ENCODE results near the gene CCDC14. TPM values are rescaled to one million over a fixed set of nuclear protein-coding genes. Genes with fewer than 3 reads are reported as not detected.
"Not testable (repeated sequence)": the region's sequence is repeated elsewhere in the genome, so short reads cannot be mapped to it uniquely, and the experiment has no call there.

The CCDC14 gene
- total and polyA plus RNA-seq, 11 donors = 4.5 to 12.7 (median 7.2) TPM

DNA sequence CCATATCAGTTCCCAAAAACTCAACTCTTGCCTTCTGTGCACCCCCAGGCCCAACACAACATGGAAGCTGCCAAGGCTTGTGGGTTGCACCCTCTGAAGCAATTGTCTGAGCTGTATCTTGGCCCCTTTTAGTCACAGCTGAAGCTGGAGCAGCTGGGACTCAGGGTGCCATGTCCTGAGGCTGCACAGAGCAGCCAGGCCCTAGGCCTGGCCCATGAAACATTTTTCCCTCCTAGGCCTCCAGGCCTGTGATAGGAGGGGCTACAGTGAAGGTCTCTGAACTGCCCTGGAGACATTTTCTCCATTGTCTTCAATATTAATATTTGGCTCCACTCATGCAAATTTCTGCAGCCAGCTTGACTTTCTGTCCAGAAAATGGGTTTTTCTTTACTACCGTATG, 68.8 kb downstream of the CCDC14 start:
- TF ChIP-seq, protein P1, sequence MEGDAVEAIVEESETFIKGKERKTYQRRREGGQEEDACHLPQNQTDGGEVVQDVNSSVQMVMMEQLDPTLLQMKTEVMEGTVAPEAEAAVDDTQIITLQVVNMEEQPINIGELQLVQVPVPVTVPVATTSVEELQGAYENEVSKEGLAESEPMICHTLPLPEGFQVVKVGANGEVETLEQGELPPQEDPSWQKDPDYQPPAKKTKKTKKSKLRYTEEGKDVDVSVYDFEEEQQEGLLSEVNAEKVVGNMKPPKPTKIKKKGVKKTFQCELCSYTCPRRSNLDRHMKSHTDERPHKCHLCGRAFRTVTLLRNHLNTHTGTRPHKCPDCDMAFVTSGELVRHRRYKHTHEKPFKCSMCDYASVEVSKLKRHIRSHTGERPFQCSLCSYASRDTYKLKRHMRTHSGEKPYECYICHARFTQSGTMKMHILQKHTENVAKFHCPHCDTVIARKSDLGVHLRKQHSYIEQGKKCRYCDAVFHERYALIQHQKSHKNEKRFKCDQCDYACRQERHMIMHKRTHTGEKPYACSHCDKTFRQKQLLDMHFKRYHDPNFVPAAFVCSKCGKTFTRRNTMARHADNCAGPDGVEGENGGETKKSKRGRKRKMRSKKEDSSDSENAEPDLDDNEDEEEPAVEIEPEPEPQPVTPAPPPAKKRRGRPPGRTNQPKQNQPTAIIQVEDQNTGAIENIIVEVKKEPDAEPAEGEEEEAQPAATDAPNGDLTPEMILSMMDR (IDR thresholded peaks at IDR 0.05) = no peak
- TF ChIP-seq POLR2A (IDR thresholded peaks at IDR 0.05) = no peak
- Histone ChIP-seq H3K27me3 (no peaks in the 10 kb centered on the region), H3K36me3 (no peaks in the 10 kb centered on the region), H3K27ac (no peak overlapping the region), H3K4me3 (no peak overlapping the region), H3K4me1 (no peaks in the 10 kb centered on the region), H3K9me3 (peaks cover 0 to 16% (median 7%) of the 10 kb centered on the region in 12 donors)
- DNase-seq = no peak
- 0 to 42% (median 0%) methylated on average over 1 of the region's 1 CpG for WGBS, 4 donors
- ATAC-seq = no peak
- intact Hi-C loops (cut with DNase I) = no loop called here

DNA sequence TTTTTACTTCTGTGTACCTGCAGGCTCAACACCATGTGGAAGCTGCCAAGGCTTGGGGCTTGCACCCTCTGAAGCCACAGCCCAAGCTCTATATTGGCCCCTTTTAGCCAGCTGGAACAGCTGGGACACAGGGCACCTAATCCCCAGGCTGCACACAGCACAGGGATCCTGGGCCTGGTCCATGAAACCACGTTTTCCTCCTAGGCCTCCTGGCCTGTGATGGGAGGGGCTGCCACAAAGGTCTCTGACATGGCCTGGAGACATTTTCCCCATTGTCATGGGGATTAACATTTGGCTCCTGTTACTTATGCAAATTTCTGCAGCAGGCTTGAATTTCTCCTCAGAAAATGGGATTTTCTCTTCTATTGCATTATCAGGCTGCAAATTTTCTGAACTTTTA, 70.0 kb downstream of the CCDC14 start:
- H3K9me3 ChIP-seq = peaks cover 0 to 16% (median 7%) of the 10 kb centered on the region in 12 donors
- 21 to 63% (median 55%) methylated on average over 1 of the region's 1 CpG for WGBS, 4 donors
- intact Hi-C loops (cut with DNase I); H3K36me3 ChIP-seq; H3K4me3 ChIP-seq; DNase-seq; H3K27ac ChIP-seq; H3K4me1 ChIP-seq; ATAC-seq; H3K27me3 ChIP-seq: not testable (repeated sequence)

DNA sequence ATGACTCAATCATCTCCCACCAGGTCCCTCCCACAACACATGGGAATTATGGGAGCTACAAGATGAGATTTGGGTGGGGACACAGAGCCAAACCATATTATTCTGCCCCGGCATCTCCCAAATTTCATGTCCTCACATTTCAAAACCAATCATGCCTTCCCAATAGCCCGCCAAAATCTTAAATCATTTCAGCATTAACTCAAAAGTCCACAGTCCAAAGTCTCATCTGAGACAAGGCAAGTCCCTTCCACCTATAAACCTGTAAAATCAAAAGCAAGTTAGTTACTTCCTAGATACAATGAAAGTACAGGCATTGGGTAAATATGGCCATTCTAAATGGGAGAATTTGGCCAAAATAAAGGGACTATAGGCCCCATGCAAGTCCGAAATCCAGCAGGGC, 70.9 kb downstream of the CCDC14 start:
- H3K36me3 ChIP-seq; intact Hi-C loops (cut with DNase I); H3K27ac ChIP-seq; H3K4me1 ChIP-seq; DNase-seq; ATAC-seq; H3K4me3 ChIP-seq: not testable (repeated sequence)
- 93 to 100% (median 95%) methylated on average over 3 of the region's 3 CpGs for WGBS, 4 donors
- Histone ChIP-seq H3K9me3 (peaks cover 0 to 16% (median 7%) of the 10 kb centered on the region in 12 donors), H3K27me3 (peaks cover 0 to 16% (median 0%) of the 10 kb centered on the region in 9 donors)

DNA sequence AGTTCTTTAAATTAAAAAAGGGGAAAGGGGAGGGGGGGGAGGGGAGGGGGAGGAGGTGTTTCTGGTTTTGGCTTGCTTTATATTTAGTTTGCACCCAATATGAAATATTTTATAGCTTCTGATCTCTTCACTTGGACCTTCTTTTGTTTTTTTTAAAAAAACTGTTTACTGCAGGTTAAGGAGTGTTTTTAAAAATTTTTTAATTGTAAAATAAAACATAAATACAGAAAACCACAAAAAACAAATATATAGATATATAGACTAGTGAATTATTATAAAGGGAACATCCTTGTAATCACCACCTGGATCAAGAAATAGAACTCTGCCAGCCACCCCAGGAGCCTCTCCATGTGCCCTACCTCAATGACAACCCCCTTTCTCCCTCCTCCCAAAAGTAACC, 76.0 kb downstream of the CCDC14 start:
- no peak overlapping the region for H3K4me3 ChIP-seq
- H3K27me3 ChIP-seq = peaks cover 0 to 35% (median 0%) of the 10 kb centered on the region in 9 donors

DNA sequence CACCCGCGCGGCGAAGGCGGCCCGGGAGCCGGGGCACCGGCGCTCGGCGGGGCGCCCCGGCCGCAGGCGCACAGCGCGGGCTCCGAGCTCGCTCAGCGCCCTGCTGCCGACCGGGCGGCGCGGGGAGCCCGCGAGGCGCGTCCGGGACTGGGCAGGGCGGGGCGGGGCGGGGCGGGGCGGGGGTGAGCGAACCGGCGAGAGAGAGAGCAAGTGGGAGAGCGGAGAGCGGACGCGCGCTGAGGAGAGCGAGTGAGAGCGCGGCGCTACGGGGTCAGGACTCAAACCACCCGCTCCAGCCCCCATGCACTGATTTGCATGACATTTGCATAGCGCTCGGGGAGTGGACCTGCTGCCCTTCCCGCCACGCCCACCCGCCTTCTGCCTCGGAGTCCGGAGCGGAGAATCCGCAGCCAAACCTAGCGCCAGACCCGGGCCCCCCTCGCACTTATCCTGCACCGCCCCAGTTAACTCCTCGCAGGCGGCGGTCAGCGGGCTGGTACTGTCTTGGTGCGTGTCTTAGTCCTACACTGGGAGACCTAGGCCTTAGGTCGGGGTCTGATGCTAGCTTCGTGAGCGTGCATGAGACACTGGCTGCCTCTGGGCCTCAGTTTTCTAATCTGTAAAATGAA, 76.7 kb downstream of the CCDC14 start, which contains the start of gene MYLK:
Gene MYLK, minus strand, starts transcription at position 130 of the 629 bp plus-strand sequence. CDS start 90,491 bp downstream, outside the sequence.
- Histone ChIP-seq H3K9me3 (no peaks in the 10 kb centered on the region), H3K36me3 (no peaks in the 10 kb centered on the region), H3K27me3 (peaks cover 0 to 35% (median 0%) of the 10 kb centered on the region in 9 donors), H3K27ac (peak within 1 kb of the TSS in 1 of 12 donors; percentile 21), H3K4me3 (peak within 1 kb of the TSS in 11 of 12 donors; percentile 25 to 64 (median 49)), H3K4me1 (peaks cover 0 to 13% (median 5%) of the 10 kb centered on the region in 12 donors)
- ATAC-seq (peak; percentile 87 to 95 (median 94)), DNase-seq (peak; percentile 70 to 87 (median 80))
- 1 to 3% (median 2%) methylated on average over 42 to 70 of the region's 70 CpGs for WGBS, 4 donors
- intact Hi-C loops (cut with DNase I) = loop anchor here in 1 of 10 donors (10.0 kb wide), 1 partner anchor 140 kb away; no protein-coding TSS in a partner anchor
- no peak for TF ChIP-seq POLR2A (IDR thresholded peaks at IDR 0.05)
- TF ChIP-seq, protein P1 (IDR thresholded peaks at IDR 0.05) = no peak

More for the DNA sequence above, 76.0 kb downstream of the CCDC14 start:
- intact Hi-C loops (cut with DNase I) = loop anchor here in 1 of 10 donors (10.0 kb wide), 1 partner anchor 140 kb away; no protein-coding TSS in a partner anchor
- DNase-seq (no peak), ATAC-seq (no peak)
- no peaks in the 10 kb centered on the region for H3K9me3 ChIP-seq
- TF ChIP-seq, protein P1 (IDR thresholded peaks at IDR 0.05) = no peak
- no peak for TF ChIP-seq POLR2A (IDR thresholded peaks at IDR 0.05)
- peaks cover 0 to 13% (median 5%) of the 10 kb centered on the region in 12 donors for H3K4me1 ChIP-seq
- H3K36me3 ChIP-seq = no peaks in the 10 kb centered on the region
- H3K27ac ChIP-seq = no peak overlapping the region

Measured in heart left ventricle (tissue), 16 donors.